Neural cell (in vitro differentiated cells): ENCODE data around the gene MT3. TPM values are rescaled to one million over a fixed set of nuclear protein-coding genes. Genes with fewer than 3 reads are reported as not detected.

Source experiments
- H2AFZ ChIP-seq: fragments of 200-600, 300-800 bp; sonication (generic), shearing (Covaris generic); 2 replicates; pipeline ENCODE4 v1.6.0; 2014; ENCODE audit warnings: low read depth, mild to moderate bottlenecking, antibody characterized with exemption, low read length, moderate library complexity
- H3F3A ChIP-seq: fragments of 200-600 bp; shearing (Covaris generic); 2 replicates; pipeline ENCODE4 v1.6.1; 2016; ENCODE audit warnings: mild to moderate bottlenecking, moderate library complexity, mixed read lengths, antibody characterized with exemption, low read length; ENCODE audit not compliant: insufficient read depth, poor library complexity, severe bottlenecking
- H3K27ac ChIP-seq: fragments of 200-600, 300-800 bp; sonication (generic), shearing (Covaris generic); 2 replicates; pipeline ENCODE4 v1.5.1; 2014; ENCODE audit warnings: mild to moderate bottlenecking, low read length, moderate library complexity
- H3K27me3 ChIP-seq: fragments of 300-800, 200-600 bp; sonication (generic), shearing (Covaris generic); 2 replicates; pipeline ENCODE4 v1.6.0; 2014; ENCODE audit warnings: mild to moderate bottlenecking, low read depth, low read length, moderate library complexity; ENCODE audit not compliant: insufficient read depth
- H3K36me3 ChIP-seq: fragments of 300-800, 200-600 bp; sonication (generic), shearing (Covaris generic); 2 replicates; pipeline ENCODE4 v1.5.1; 2014; ENCODE audit warnings: mild to moderate bottlenecking, antibody characterized with exemption, low read length, moderate library complexity; ENCODE audit not compliant: insufficient read depth
- H3K4me2 ChIP-seq: fragments of 300-800, 200-600 bp; sonication (generic), shearing (Covaris generic); 2 replicates; pipeline ENCODE4 v1.6.0; 2014; ENCODE audit warnings: mild to moderate bottlenecking, low read length
- H3K4me3 ChIP-seq: fragments of 300-800, 200-600 bp; sonication (generic), shearing (Covaris generic); 2 replicates; pipeline ENCODE4 v1.5.1; 2014; ENCODE audit warnings: mild to moderate bottlenecking, low read length, moderate library complexity
- H3K79me2 ChIP-seq: fragments of 200-600 bp; shearing (Covaris generic); replicated peaks from 2 replicates; pipeline ENCODE4 v1.6.0; 2014; ENCODE audit warnings: mild to moderate bottlenecking, low read length, moderate library complexity; ENCODE audit not compliant: insufficient read depth
- H3K9ac ChIP-seq: fragments of 300-800, 200-600 bp; sonication (generic), shearing (Covaris generic); 2 replicates; pipeline ENCODE4 v1.6.1; 2016; ENCODE audit warnings: mild to moderate bottlenecking, low read length, mixed read lengths
- H3K9me2 ChIP-seq: fragments of 200-600 bp; shearing (Covaris generic); 2 replicates; pipeline ENCODE4 v1.6.1; 2016; ENCODE audit warnings: mild to moderate bottlenecking, low read length, mixed read lengths; ENCODE audit not compliant: insufficient read depth
- H3K9me3 ChIP-seq: fragments of 200-600, 300-800 bp; sonication (generic), shearing (Covaris generic); 2 replicates; pipeline ENCODE4 v1.6.1; 2016; ENCODE audit warnings: mild to moderate bottlenecking, mixed run types, low read length, moderate library complexity, mixed read lengths
- H4K20me1 ChIP-seq: fragments of 200-600 bp; shearing (Covaris generic); 2 replicates; pipeline ENCODE4 v1.6.1; 2016; ENCODE audit warnings: mild to moderate bottlenecking, mixed run types; ENCODE audit not compliant: insufficient read depth
- EP300 ChIP-seq: fragments of 450-650 bp; conservative IDR thresholded peaks from 2 replicates; pipeline ENCODE4 v1.6.1; 2014; ENCODE audit warnings: antibody characterized with exemption, mild to moderate bottlenecking, moderate library complexity; ENCODE audit not compliant: poor library complexity, severe bottlenecking
- EZH2 ChIP-seq: fragments of 200-600, 300-800 bp; shearing (Covaris generic), sonication (generic); IDR thresholded peaks from 2 replicates; pipeline ENCODE4 v1.6.1; 2014; ENCODE audit warnings: antibody characterized with exemption, low read length, borderline replicate concordance, mild to moderate bottlenecking; ENCODE audit not compliant: insufficient read depth, poor library complexity, severe bottlenecking
- MXI1 ChIP-seq: fragments of 450-650 bp; conservative IDR thresholded peaks from 2 replicates; pipeline ENCODE4 v1.6.1; 2014; ENCODE audit warnings: antibody characterized with exemption, mild to moderate bottlenecking; ENCODE audit not compliant: poor library complexity, severe bottlenecking
- POLR2AphosphoS5 ChIP-seq: IDR thresholded peaks from 2 replicates; pipeline ENCODE4 v1.6.1; 2012
- RAD21 ChIP-seq: fragments of 450-650 bp; conservative IDR thresholded peaks from 2 replicates; pipeline ENCODE4 v1.6.1; 2014; ENCODE audit warnings: antibody characterized with exemption, mild to moderate bottlenecking, moderate library complexity
- SMC3 ChIP-seq: fragments of 450-650 bp; conservative IDR thresholded peaks from 2 replicates; pipeline ENCODE4 v1.6.1; 2014; ENCODE audit warnings: antibody characterized with exemption, mild to moderate bottlenecking, moderate library complexity; ENCODE audit not compliant: poor library complexity
- TAF1 ChIP-seq: IDR thresholded peaks from 2 replicates; pipeline ENCODE4 v1.6.1; 2012; ENCODE audit warnings: low read depth
- polyA plus RNA-seq: library from polyadenylated mRNA; depleted of rRNA; stranded (reverse); fragments of >200 nt; gene quantifications from 2 replicates; pipeline ENCODE4 v1.2.3, GENCODE V29; 2014
- TF ChIP-seq, protein P1 (sequence below): fragments of 450-650 bp; IDR thresholded peaks from 2 replicates; pipeline ENCODE4 v1.5.1; 2014; ENCODE audit warnings: antibody characterized with exemption, mild to moderate bottlenecking, moderate library complexity; ENCODE audit not compliant: poor library complexity, severe bottlenecking
- TF ChIP-seq, protein P2 (sequence below): IDR thresholded peaks from 2 replicates; pipeline ENCODE4 v1.6.1; 2012; ENCODE audit warnings: borderline replicate concordance

MT3 gene
- polyA plus RNA-seq, 1 donor from 2014 or later, result 1.9 TPM

DNA sequence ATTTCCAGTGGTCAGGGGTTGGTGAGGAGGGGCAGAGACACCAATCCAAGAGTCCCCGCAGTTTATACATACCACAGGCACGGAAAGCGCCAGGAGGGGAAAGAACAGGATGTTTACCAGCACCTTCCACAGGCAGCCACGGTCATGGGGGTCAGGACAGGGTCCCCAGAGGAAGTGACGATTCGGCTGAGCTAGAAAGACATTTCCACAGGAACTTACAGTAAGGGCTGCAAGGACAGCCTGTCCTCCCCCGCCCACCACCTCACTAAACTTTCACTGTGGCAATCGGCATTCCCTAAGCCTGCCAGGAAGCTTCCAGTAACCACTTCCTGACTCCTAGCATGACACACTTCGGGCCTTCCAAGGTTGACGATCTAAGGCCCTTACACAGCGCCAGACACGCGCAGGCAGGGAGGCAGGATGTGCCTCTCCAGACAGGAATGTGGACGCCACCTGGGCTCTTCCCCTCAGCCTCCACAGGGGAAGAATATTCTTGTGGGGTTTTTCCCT lies 17.8 kb downstream of the MT3 start:
- TF ChIP-seq TAF1, result no peak
- TF ChIP-seq, protein P1, sequence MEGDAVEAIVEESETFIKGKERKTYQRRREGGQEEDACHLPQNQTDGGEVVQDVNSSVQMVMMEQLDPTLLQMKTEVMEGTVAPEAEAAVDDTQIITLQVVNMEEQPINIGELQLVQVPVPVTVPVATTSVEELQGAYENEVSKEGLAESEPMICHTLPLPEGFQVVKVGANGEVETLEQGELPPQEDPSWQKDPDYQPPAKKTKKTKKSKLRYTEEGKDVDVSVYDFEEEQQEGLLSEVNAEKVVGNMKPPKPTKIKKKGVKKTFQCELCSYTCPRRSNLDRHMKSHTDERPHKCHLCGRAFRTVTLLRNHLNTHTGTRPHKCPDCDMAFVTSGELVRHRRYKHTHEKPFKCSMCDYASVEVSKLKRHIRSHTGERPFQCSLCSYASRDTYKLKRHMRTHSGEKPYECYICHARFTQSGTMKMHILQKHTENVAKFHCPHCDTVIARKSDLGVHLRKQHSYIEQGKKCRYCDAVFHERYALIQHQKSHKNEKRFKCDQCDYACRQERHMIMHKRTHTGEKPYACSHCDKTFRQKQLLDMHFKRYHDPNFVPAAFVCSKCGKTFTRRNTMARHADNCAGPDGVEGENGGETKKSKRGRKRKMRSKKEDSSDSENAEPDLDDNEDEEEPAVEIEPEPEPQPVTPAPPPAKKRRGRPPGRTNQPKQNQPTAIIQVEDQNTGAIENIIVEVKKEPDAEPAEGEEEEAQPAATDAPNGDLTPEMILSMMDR, result no peak
- no peak for TF ChIP-seq EZH2
- no peak for TF ChIP-seq SMC3
- TF ChIP-seq RAD21, result no peak
- no peak for TF ChIP-seq EP300
- TF ChIP-seq, protein P2, sequence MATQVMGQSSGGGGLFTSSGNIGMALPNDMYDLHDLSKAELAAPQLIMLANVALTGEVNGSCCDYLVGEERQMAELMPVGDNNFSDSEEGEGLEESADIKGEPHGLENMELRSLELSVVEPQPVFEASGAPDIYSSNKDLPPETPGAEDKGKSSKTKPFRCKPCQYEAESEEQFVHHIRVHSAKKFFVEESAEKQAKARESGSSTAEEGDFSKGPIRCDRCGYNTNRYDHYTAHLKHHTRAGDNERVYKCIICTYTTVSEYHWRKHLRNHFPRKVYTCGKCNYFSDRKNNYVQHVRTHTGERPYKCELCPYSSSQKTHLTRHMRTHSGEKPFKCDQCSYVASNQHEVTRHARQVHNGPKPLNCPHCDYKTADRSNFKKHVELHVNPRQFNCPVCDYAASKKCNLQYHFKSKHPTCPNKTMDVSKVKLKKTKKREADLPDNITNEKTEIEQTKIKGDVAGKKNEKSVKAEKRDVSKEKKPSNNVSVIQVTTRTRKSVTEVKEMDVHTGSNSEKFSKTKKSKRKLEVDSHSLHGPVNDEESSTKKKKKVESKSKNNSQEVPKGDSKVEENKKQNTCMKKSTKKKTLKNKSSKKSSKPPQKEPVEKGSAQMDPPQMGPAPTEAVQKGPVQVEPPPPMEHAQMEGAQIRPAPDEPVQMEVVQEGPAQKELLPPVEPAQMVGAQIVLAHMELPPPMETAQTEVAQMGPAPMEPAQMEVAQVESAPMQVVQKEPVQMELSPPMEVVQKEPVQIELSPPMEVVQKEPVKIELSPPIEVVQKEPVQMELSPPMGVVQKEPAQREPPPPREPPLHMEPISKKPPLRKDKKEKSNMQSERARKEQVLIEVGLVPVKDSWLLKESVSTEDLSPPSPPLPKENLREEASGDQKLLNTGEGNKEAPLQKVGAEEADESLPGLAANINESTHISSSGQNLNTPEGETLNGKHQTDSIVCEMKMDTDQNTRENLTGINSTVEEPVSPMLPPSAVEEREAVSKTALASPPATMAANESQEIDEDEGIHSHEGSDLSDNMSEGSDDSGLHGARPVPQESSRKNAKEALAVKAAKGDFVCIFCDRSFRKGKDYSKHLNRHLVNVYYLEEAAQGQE, result no peak
- TF ChIP-seq MXI1, result no peak
- TF ChIP-seq POLR2AphosphoS5, result no peak
- H2AFZ ChIP-seq, result no peak overlapping the region
- no peaks in the 10 kb centered on the region for H3K9me3 ChIP-seq
- H3K36me3 ChIP-seq, result no peaks in the 10 kb centered on the region
- no peak overlapping the region for H3K4me3 ChIP-seq
- H3K9me2 ChIP-seq, result no peaks in the 10 kb centered on the region
- H3K4me2 ChIP-seq, result no peak overlapping the region
- no peak overlapping the region for H3K9ac ChIP-seq
- peaks cover 52% of the 10 kb centered on the region for H3K27me3 ChIP-seq
- no peaks in the 10 kb centered on the region for H4K20me1 ChIP-seq
- no peaks in the 10 kb centered on the region for H3F3A ChIP-seq
- H3K79me2 ChIP-seq, result no peaks in the 10 kb centered on the region
- no peak overlapping the region for H3K27ac ChIP-seq

DNA sequence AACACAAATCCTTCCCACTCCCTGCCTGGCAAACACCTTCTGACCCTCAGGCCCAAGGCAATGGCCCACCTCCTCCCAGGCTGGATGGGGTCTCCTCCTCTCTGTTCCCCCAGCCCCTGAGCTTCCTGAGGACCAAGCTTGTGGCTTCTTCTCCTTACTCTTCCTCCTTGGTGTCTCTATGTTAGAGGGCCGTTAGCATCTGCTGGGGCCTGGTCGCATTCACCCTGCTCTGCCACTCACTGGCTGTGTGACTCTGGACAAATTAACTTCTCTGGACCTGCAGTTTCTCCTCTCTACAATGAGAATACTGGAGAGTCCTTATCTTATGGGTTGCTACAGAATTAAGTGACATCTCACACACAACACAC lies 18.3 kb downstream of the MT3 start:
- no peak overlapping the region for H2AFZ ChIP-seq
- peak overlapping the region; percentile 62 for H3K4me3 ChIP-seq
- no peak overlapping the region for H3K9ac ChIP-seq

More for the DNA sequence above, 18.3 kb downstream of the MT3 start:
- Histone ChIP-seq H3K4me2 (no peak overlapping the region), H3K9me3 (no peaks in the 10 kb centered on the region), H3K36me3 (no peaks in the 10 kb centered on the region), H3K79me2 (no peaks in the 10 kb centered on the region), H3F3A (no peaks in the 10 kb centered on the region), H3K27ac (no peak overlapping the region), H3K27me3 (peaks cover 52% of the 10 kb centered on the region), H4K20me1 (no peaks in the 10 kb centered on the region), H3K9me2 (no peaks in the 10 kb centered on the region)
- no peak for TF ChIP-seq EZH2
- TF ChIP-seq EP300, result no peak
- TF ChIP-seq, protein P2, result no peak
- TF ChIP-seq, protein P1, result no peak
- no peak for TF ChIP-seq SMC3
- TF ChIP-seq TAF1, result no peak
- TF ChIP-seq MXI1, result no peak
- TF ChIP-seq RAD21, result no peak
- no peak for TF ChIP-seq POLR2AphosphoS5
